Uterus (tissue), 2 donors: ENCODE data around the gene EPB41L3.

Experiments
- POLR2A ChIP-seq, 2 donors: fragments of 450-650 bp; IDR thresholded peaks; one replicate each; pipeline ENCODE4 v1.6.1; 2016; ENCODE audit warnings: antibody characterized with exemption in 2 of 2, mild to moderate bottlenecking in 1 of 2, moderate library complexity in 1 of 2
- TF ChIP-seq, protein P1 (sequence below), 4 experiments: fragments of 200-600 bp in 2 of 4; fragments of 450-650 bp in 2 of 4; sonication (generic) in 2 of 4; IDR thresholded peaks; one replicate each; pipeline ENCODE4 v1.5.1; 2016 to 2019; ENCODE audit warnings: antibody characterized with exemption in 4 of 4, mild to moderate bottlenecking in 2 of 4, moderate library complexity in 1 of 4

DNA sequence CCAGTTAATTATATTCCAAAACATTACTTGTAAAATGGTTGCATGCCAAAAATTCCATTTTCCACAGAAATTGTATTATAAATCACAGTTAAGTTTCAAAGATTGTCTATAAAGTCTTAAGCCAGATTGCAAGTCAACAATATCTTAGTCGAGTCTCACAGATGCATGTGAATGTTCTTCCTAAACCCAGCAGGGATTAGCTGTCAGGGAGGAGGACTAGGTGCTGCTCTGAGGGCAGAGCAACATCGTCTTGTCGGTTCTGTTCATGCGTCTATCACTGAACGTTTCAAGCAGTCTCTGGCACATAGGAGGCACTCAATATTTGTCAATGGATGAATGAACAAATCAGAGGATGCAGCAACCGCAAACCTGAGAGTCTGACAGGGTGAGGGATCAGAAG, 27.0 kb downstream of the EPB41L3 start:
- TF ChIP-seq, protein P1, sequence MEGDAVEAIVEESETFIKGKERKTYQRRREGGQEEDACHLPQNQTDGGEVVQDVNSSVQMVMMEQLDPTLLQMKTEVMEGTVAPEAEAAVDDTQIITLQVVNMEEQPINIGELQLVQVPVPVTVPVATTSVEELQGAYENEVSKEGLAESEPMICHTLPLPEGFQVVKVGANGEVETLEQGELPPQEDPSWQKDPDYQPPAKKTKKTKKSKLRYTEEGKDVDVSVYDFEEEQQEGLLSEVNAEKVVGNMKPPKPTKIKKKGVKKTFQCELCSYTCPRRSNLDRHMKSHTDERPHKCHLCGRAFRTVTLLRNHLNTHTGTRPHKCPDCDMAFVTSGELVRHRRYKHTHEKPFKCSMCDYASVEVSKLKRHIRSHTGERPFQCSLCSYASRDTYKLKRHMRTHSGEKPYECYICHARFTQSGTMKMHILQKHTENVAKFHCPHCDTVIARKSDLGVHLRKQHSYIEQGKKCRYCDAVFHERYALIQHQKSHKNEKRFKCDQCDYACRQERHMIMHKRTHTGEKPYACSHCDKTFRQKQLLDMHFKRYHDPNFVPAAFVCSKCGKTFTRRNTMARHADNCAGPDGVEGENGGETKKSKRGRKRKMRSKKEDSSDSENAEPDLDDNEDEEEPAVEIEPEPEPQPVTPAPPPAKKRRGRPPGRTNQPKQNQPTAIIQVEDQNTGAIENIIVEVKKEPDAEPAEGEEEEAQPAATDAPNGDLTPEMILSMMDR (IDR thresholded peaks at IDR 0.05), result no peak
- TF ChIP-seq POLR2A (IDR thresholded peaks at IDR 0.05), result no peak
